Measurements from ENCODE around the gene CCNL2. TPM values are rescaled to one million over a fixed set of nuclear protein-coding genes. Genes with fewer than 3 reads are reported as not detected.
"Not testable (repeated sequence)": the region's sequence is repeated elsewhere in the genome, so short reads cannot be mapped to it uniquely, and the experiment has no call there.

Gene CCNL2
- polyA plus RNA-seq, 12 donors: 116 to 262 (median 151) TPM; not detected in 1

- no peak for DNase-seq
These were observed 35.1 kb upstream of the CCNL2 start for GRCh38 chr1:1434131-1434823.

DNA sequence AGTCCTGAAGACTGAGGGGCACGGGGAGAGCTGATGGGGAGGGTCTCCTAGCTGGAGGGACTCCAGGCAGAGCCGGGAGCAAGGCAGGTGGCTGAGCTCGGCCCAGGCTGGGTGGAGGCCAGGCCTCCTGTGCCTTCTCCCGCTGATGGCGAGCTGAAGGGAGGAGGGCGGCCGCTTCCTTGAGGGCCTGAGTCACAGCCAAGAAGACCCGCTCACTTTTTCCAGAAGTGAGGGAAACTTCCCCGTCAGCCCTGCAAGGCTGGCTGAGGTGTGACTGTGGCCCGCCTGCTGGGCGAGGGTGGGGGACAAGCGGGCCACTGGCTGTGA, 34.6 kb upstream of the CCNL2 start:
- peak; percentile 82 for DNase-seq

GRCh38 chr1:1432951-1433803, 34.0 kb upstream of the CCNL2 start:
- DNase-seq: no peak

GRCh38 chr1:1432274-1432950, 33.3 kb upstream of the CCNL2 start:
- DNase-seq: no peak

DNA sequence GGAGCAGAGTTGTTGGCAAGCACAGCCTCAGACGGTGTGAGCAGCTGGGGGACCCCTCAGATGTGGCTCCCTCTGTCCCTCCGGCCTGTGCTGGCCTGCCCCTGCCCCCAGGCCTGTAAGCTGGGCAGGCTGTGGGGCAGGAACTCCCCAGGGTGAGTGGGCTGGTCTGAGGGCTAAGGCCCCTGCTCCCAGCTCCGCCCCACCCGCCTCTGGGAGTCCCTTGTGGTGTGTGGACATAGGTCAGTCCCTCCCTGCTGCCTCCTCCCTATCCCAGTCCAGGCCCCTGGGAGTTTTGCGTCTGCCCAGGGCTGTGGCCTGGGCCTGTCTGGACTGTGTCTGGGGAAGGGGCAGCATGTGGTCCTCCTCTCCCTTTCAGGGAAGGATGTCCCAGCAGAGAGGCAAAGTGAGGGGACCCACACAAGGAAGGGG, 32.7 kb upstream of the CCNL2 start:
- DNase-seq: no peak

DNA sequence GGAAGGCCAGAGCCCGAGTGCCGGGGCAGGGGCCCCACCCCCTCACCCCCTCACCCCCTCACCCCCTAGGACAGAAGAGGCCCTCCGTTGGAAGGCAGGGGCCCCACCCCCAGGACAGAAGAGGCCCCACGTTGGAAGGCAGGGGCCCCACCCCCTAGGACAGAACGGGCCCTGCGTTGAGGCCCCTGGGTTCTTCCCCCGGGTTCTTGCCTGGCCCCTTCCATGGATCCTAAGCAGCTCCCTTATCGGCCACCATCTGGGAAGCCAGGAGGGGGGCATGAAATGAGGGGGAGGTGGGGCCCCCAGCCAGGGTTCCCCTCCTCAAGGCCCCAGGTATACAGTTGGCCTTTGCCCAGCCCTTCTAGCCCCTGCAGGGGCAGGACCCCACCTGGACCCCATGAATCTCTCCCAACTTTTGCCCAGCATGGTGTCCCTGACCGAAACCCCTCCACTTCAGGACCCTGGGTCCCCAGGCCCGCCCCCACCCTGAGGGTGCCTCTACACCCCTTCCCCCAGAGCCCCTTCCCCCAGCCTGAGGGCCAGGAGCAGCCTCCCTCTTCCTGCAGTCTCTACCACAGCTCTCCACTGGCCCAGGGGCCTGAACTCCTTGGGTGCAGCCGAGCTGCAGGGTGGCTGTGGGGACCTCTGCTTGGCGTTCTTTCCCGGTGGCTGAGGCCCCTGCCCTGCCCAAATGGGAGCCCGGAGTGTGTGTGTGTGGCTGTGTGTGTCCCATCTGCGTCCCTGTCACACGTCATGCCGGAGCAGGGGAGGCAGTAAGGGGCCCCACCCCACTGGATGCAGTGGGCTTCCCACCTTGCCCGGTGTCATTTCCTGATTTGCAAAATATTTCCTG, 32.1 kb upstream of the CCNL2 start:
- DNase-seq: no peak

DNA sequence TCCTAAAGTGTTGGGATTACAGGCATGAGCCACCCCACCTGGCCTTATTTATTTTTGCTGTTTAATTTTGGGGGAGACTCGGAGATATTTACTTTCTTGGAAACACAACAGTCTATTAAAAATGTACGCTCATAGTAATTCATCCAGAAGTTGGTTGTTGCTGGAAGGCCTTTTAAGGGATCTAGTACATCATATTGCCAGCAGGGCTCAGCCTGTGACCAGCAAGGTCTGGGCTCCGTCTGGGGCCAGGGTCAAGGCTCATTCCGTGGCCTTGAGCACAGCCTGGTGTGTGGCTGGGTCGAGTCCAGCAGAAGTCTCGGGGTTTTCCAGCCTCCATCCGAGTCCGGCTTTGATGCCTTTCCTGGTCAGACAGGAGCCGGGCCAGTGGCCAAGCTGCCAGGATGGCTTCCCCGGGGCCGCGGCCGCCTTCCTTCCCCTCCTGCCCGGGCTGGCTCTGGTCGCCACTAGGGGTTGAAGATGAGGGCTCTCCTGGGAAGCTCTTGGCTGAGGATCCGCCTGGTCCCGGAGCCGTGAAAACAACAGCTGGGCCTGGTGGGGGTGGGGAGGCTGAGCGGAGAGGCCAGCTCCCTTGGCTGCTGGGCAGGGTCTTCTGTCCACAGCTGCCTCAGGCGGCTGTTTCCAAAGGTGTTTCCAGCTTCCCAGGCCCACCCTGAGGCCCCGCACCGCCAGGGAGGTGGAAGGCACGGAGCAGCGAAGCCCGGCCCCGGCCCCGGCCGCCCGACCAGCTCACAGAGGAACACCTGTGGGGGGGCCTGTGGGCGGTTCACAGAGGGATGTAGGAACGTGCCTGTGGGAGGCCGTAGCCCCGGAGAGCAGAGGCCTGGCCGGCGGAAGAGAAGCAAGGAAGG, 31.2 kb upstream of the CCNL2 start:
- DNase-seq: peak; percentile 86

GRCh38 chr1:1429671-1430073, 30.5 kb upstream of the CCNL2 start:
- no peak for DNase-seq

DNA sequence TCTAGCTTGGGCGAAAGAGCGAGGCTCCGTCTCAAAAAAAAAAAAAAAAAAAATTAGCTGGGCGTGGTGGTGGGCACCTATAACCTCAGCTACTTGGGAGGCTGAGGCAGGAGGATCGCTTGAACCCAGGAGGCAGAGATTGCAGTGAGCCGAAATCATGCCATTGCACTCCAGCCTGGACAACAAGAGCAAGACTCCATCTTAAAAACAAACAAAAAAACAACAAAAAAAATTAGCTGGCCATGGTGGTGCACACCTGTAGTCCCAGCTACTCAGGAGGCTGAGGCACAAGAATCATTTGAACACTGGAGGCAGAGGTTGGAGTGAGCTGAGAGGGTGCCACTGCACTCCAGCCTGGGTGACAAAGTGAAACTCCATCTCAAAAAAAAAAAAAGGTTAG, 29.8 kb upstream of the CCNL2 start:
- not testable (repeated sequence) for DNase-seq

DNA sequence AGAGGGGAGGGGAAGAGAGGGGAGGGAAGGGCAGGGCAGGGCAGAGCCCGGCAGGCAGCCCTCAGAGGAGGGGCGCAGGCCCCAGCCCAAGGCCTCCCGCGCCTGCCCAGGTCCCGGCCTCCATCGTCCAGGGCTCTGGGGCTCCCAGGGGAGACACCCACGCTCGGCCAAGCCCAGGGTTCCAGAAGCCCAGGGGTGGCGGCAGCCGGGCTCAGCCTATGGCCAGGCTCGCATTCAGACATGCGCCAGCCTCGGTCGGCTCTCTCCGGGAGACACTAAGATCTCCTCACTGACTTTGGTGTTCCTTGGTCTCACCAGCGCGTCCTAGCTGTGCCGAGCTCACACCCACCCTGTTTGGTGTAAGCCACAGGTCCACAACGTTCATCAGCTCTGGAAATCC, 29.0 kb upstream of the CCNL2 start:
- no peak for DNase-seq

DNA sequence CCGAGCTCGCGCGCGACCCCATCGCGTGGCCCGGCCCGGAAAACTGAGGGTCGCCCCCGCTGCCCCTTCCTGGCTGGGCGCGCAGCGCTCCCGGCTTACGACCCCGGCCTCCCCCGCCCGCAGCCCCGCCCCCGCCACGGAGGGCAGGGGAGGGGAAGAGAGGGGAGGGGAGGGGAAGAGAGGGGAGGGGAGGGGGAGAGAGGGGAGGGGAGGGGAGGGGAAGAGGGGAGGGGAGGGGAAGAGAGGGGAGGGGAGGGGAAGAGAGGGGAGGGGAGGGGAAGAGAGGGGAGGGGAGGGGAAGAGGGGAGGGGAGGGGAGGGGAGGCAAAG, 28.6 kb upstream of the CCNL2 start:
- DNase-seq: no peak

DNA sequence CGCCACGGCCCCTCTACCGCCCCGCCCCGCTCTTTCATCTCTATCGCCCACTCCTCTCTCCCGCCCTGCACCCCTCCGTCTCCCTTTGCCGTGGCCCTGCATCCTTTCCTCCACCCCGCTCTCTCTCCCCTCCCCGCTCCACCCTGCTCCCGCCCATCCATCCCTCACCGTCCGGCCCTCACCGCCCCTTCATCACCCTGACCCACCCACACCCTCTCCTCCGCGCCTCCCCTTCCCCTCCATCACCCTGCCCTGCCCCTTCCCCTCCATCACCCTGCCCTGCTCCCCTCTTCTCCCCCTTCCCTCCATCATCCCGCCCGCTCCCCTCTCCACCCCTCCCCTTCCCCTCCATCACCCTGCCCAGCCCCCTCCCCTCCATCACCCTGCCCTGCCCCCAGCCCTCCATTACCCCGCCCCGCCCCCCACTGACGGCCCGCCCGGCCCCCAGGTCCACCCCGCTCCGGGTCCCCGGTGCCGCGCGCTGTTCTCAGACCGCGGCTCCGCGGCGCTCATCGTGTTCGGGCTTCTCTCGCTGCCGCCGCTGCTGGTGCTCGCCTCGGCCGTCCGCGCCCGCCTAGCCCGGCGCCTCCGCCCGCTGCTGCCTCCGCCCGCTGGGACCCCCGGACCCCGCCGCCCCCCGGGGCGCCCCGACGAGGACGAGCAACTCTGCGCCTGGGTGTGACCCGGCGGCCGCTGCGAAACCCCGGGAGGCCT, 28.1 kb upstream of the CCNL2 start:
- no peak for DNase-seq

DNA sequence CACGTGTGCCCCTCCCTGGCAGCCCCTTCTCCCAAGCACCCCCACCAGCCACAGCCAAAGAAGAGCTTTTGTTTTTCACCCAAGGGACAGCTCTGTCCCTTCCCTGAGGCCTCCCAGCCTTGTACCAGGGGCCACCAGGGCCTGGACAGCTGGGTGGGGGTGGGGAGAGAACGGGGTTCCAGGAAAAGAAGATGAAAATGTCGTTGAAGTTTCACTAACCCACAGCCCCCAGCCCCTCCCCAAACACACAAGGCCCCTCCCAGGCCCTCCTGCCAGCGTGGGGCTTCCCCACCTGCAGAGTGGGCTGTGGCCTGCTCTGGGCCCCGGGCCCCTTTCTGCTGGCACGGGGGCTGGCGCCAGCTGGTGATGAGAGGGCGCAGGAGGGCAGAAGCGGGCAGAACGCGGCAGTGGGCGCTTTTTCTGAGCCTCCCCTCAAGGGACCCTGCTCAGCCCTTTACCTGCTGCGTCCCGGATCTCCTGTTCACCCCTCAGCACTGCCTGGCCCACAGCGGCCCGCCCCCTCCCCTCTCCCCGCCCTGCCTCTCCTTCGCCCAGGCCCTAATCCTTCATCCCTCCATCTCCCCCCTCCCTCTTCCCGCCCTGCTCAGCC, 27.5 kb upstream of the CCNL2 start:
- no peak for DNase-seq

DNA sequence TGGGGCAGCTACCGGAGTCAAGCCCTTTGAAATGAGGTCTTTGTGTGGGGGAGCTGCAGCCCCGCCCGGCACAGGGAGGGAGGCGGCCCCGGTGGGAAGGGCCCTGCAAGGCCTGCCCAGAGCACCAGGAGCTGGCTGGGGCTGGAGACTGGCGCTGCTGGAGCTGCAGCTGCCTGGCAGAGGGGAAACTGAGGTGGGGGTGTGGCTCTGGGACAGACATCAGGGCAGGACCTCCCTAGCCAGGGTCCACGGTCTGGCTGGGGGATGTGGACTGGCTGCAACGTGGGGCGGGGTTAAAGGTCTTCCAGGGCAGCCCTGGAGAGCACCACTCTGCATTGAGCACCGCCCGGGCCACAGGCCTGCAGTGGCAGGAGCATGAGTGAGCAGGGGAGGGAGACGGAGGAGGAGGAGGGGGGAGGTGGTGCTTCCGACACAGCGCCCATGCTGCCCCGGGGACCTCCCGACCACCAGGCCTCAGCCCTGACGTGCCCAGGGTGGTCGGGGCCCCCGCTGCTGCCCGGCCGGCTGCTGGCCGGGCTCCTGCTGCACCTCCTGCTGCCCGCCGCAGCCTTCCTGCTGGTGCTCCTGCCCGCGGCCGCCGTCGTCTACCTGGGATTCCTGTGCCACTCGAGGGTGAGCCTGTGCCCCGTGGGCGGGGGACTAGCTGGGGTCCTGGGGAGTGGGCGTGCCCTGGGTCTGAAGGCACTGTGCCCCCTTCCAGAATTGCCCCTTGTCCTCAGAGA, 26.8 kb upstream of the CCNL2 start:
- no peak for DNase-seq

GRCh38 chr1:1425426-1425752, 26.3 kb upstream of the CCNL2 start:
- DNase-seq: no peak

DNA sequence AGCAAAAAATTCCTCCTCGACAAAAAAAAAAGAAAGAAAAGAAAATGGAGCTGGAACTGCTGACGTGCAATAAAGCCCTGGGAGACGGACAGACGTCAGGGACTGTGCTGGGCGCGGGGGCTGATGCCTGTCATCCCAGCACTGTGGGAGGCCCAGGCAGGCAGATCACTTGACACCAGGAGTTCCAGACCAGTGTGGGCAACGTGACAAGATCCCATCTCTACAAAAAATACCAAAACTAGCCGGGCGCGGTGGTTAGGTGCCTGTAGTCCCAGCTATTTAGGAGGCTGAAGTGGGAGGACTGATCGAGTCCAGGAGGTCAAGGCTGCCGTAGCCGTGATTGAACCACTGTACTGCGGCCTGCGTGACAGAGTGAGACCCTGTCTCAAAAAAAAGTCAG, 25.6 kb upstream of the CCNL2 start:
- no peak for DNase-seq

DNA sequence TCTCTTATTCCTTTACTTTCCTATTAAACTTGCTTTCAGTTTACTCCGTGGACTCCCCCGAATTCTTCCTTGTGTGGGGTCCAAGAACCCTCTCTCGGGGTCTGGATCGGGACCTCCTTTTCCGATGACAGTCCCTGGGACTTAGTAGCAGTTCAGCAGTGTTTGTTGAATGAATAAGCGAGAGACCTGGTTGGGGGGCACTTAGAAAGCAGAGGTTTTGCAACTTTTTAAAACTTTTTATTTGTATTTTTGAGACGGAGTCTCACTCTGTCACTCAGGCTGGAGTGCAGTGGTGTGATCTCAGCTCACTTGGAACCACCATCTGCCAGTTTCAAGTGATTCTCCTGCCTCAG, 24.1 kb upstream of the CCNL2 start:
- DNase-seq: no peak

DNA sequence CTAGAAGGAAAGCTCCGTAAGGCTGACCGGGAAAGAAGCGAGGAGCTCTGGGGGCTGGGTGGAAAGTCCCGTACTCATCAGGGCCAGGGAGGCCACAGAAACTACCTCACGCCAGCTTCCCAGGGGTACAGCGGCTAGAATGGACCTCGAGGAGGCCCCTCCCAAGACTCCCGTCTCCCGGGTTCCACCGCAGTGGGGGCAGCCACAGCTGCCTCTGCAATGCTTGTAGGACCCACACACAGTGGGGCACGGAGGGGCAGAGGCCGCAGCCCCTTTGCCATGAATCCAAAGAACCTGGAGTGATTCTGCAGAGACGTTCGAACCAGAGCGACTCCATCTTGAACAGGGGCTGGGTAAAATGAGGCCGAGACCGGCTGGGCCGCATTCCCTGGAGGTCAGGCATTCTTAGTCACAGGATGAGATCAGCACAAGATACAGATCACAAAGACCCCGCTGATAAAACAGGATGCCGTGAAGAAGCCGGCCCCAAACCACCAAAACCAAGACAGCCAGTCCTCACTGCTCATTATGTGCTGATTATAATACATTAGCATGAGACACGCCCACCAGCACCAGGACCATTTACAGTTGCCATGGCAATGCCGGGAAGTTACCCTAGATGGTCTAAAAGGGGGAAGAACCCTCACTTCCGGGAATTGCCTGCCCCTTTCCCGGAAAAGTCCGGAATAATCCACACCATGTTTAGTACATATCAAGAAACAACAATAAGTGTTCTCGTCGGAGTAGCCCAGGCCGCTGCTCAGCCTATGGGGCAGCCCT, 23.5 kb upstream of the CCNL2 start:
- DNase-seq: no peak
